Right lobe of liver (tissue), 4 donors: ENCODE data around the gene DOK6.

ENCODE experiments used
- POLR2A ChIP-seq: fragments of 450-650 bp; IDR thresholded peaks from one replicate; pipeline ENCODE4 v1.6.1; 2017; ENCODE audit warnings: antibody characterized with exemption, mild to moderate bottlenecking
- TF ChIP-seq, protein P1 (sequence below), 4 donors: fragments of 200-600 bp in 3 of 4; fragments of 450-650 bp in 1 of 4; IDR thresholded peaks; one replicate each; pipeline versions ENCODE4 v1.5.1 to v1.8.0; 2016 to 2022; ENCODE audit warnings: antibody characterized with exemption in 4 of 4, mild to moderate bottlenecking in 2 of 4
- donor health status: DM: no; HTN: no; CAD: no.
- donor health status: DM: no; HTN: no; CAD: no.
- donor health status: DM: no; HTN: yes; CAD: no.

DNA sequence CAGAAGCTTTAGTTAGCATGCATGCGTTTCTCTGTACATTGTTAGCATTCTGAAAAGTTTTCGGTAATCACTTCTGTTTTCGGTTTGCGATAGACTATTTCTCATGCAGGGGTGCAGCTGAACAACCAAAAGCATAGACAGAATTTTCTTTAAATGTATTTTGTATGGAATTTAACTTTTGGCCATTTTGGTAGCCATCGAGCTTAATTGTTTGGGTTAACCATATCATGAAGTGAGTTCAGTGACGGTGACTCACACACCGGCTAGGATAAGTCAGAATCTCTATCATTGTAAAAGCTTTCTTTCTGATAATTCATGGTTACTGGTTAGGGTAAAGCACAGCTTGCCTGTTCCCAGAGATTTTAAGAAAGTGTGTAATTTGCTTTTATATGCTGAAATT lies 439.8 kb downstream of the DOK6 start:
- TF ChIP-seq, protein P1, sequence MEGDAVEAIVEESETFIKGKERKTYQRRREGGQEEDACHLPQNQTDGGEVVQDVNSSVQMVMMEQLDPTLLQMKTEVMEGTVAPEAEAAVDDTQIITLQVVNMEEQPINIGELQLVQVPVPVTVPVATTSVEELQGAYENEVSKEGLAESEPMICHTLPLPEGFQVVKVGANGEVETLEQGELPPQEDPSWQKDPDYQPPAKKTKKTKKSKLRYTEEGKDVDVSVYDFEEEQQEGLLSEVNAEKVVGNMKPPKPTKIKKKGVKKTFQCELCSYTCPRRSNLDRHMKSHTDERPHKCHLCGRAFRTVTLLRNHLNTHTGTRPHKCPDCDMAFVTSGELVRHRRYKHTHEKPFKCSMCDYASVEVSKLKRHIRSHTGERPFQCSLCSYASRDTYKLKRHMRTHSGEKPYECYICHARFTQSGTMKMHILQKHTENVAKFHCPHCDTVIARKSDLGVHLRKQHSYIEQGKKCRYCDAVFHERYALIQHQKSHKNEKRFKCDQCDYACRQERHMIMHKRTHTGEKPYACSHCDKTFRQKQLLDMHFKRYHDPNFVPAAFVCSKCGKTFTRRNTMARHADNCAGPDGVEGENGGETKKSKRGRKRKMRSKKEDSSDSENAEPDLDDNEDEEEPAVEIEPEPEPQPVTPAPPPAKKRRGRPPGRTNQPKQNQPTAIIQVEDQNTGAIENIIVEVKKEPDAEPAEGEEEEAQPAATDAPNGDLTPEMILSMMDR (IDR thresholded peaks at IDR 0.05) = no peak
- TF ChIP-seq POLR2A = no peak
